Femur (tissue), 1 donor: Measurements from ENCODE around the gene ZNF716.
"Not testable (repeated sequence)": the region's sequence is repeated elsewhere in the genome, so short reads cannot be mapped to it uniquely, and the experiment has no call there.

ENCODE experiments used
- DNase-seq: peaks from one replicate; pipeline ENCODE4 v3.0.0-alpha.2; 2017

Gene ZNF716

GRCh38 chr7:57426629-57427003 lies 23.4 kb upstream of the ZNF716 start:
- DNase-seq = no peak

GRCh38 chr7:57427146-57427545 lies 22.8 kb upstream of the ZNF716 start:
- DNase-seq = no peak

GRCh38 chr7:57427594-57427993 lies 22.4 kb upstream of the ZNF716 start:
- no peak for DNase-seq

- DNase-seq = no peak
These were observed 17.4 kb upstream of the ZNF716 start for GRCh38 chr7:57432583-57432982.

- no peak for DNase-seq
These were observed 12.4 kb upstream of the ZNF716 start for GRCh38 chr7:57437581-57437980.

- no peak for DNase-seq
These were observed 11.7 kb upstream of the ZNF716 start for GRCh38 chr7:57438244-57438643.

- DNase-seq = no peak
These were observed 6.4 kb upstream of the ZNF716 start for GRCh38 chr7:57443567-57443966.

- not testable (repeated sequence) for DNase-seq
These were observed 19.3 kb downstream of the ZNF716 start for GRCh38 chr7:57469186-57469828.

GRCh38 chr7:57480304-57480703 lies 30.3 kb downstream of the ZNF716 start:
- not testable (repeated sequence) for DNase-seq

- not testable (repeated sequence) for DNase-seq
These were observed 35.0 kb downstream of the ZNF716 start for GRCh38 chr7:57485022-57485421.

GRCh38 chr7:57487957-57488356 lies 38.0 kb downstream of the ZNF716 start:
- DNase-seq = no peak

- not testable (repeated sequence) for DNase-seq
These were observed 45.1 kb downstream of the ZNF716 start for GRCh38 chr7:57495111-57495510.

- DNase-seq = no peak
These were observed 46.4 kb downstream of the ZNF716 start for GRCh38 chr7:57496395-57496794.

- no peak for DNase-seq
These were observed 55.2 kb downstream of the ZNF716 start for GRCh38 chr7:57505176-57505575.
